GM18505 (cell line): Measurements from ENCODE around the gene TMEM144.

Experiments
- ATAC-seq: cut with Tn5 transposase; IDR thresholded peaks from one replicate; pipeline ENCODE4 v1.9.1; 2021; ENCODE audit not compliant: unreplicated experiment
- POLR2A ChIP-seq: IDR thresholded peaks from 4 replicates; pipeline ENCODE4 v1.6.1; 2011; ENCODE audit warnings: borderline replicate concordance; ENCODE audit not compliant: insufficient read depth, insufficient read length; ENCODE audit errors: extremely low read depth

TMEM144 gene

GRCh38 chr4:158172261-158173258 is 37.7 kb upstream of the TMEM144 start, which contains the start of gene GASK1B:
Gene GASK1B (minus strand): TSS chr4:158173025. CDS start chr4:158171375, 1,650 bp downstream.
- ATAC-seq: peak; percentile 45
- no peak for TF ChIP-seq POLR2A

DNA sequence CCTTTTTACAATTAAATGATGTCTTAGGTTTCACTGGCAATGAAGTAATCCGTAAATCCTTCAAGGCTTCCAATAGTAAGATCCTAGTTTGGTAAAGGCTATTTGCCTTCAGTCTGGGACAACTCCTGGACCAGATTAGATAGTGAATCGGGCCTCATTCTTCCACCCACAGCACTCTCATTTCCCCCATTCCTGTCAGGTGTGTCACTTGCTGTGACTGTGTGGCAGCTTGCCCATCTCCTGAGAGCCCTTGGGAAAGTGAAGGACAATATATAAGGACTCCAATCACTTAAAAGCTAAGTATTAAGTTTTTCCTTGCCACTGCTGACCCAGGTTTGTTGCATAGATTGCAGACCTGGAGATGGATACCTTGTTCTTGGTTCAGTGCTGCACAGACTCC is 34.2 kb upstream of the TMEM144 start:
- ATAC-seq: no peak
- no peak for TF ChIP-seq POLR2A

DNA sequence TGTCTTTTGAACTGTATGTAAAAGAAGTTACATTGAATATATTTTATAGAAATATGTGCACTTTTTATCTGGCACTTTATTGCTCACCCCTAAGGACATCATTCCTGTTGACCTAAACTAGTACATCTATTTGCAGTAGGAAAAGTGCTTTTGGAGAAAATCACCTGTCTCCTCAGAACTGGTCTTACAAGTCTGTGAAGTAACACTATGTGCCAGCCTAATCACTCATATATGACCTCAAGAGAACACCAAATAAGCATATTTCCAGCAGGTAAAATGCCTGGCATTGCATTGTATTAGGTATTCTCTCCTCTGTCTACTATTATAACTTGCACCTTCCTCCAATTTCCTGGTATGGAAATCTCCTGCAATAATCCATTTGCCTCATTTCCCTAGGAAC is 33.5 kb upstream of the TMEM144 start:
- TF ChIP-seq POLR2A: no peak
- no peak for ATAC-seq

DNA sequence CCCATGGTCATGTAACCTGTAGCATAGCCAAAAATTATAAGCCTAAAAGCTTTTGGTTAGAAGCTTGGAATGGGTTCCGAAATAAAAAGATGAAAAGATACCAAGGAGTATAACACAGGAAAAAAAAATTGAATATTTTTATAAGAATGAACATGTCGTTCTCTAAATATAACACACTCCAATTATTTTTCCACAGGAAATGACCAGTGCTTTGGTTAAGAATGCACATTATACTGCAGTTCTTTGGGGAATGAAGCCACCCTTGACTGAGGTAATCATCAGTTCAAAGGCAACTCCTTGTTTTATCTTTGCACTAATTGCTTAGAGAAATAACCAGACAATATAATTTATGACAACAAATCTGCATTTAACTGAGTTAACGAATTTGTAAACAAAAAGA is 30.8 kb upstream of the TMEM144 start:
- no peak for ATAC-seq
- no peak for TF ChIP-seq POLR2A

- no peak for ATAC-seq
- TF ChIP-seq POLR2A: no peak
Measured at GRCh38 chr4:158181906-158182305, 28.4 kb upstream of the TMEM144 start.

GRCh38 chr4:158182736-158183135 is 27.6 kb upstream of the TMEM144 start:
- no peak for ATAC-seq
- no peak for TF ChIP-seq POLR2A

GRCh38 chr4:158186815-158187214 is 23.5 kb upstream of the TMEM144 start:
- TF ChIP-seq POLR2A: no peak
- no peak for ATAC-seq

DNA sequence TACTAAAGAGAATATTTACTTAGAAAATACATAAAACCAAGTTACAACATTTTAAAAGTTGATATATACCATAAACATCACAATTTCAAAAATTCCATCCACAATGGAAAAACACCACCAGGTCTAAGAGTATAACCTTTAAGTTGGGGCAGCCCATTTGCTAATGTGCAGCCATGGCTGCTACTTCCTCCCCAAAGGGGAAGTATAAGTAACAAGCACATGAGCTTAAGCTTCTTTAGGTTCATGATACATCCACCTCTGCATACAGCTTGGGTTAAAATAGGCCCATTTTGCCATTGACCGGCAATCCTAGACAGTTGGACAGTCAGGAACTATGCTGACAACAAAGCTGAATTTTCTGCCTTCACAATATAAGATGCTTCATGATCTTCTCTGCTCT is 20.9 kb upstream of the TMEM144 start:
- ATAC-seq: no peak
- TF ChIP-seq POLR2A: no peak

DNA sequence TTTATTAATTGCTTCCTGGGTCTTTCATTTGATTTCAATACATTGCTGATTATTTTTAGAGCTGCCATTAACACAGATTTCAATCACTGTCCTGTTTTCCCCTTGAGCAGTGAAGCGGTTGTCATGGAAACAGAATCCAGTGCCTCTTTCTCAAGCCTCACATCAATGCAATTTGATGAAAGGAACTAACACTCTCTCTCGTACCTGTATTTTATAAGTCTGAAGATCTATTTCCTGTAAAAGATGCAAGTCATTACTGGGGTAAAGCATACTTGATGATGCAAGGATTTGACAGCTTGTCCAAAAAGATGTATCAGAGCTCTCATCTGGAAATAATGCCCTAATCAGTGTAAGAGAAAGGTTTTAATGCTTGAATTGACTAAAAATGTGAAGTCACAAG is 19.6 kb upstream of the TMEM144 start:
- no peak for ATAC-seq
- no peak for TF ChIP-seq POLR2A

DNA sequence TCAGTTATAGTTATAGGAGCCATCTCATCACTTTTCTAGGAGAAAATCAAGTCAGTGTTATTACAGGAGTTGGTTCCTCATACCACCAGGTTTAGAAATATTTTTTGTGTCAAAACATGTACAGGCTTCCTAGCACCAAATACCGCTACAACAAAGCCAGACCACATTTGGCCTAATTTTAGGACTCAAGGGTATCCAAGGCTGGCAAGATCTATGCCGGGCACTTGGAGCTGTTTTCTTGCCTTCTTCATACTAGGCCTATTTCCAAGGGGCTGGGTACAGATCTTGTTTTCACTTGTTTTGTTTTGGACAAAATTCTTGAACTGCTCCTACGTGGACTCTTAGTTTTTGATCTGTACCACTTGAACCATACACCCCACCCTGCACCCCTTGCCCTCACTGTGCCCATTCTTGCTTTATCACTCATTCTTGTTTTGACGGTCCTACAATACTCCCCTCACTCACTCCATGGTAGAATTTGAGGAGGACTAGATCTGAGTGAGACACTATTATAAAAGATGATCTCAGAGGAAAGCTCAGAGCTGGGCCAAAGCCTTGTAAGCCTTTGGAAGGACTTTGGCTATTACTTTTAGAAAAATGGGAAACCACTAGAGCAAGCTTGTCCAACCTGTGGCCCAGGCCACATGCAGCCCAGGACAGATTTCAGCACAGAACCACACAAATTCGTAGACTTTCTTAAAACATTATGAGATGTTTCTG is 17.7 kb upstream of the TMEM144 start:
- no peak for ATAC-seq
- no peak for TF ChIP-seq POLR2A

GRCh38 chr4:158193171-158193749 is 17.0 kb upstream of the TMEM144 start:
- TF ChIP-seq POLR2A: no peak
- ATAC-seq: peak; percentile 57

- TF ChIP-seq POLR2A: no peak
- ATAC-seq: no peak
Measured at GRCh38 chr4:158195297-158195696, 15.0 kb upstream of the TMEM144 start.

DNA sequence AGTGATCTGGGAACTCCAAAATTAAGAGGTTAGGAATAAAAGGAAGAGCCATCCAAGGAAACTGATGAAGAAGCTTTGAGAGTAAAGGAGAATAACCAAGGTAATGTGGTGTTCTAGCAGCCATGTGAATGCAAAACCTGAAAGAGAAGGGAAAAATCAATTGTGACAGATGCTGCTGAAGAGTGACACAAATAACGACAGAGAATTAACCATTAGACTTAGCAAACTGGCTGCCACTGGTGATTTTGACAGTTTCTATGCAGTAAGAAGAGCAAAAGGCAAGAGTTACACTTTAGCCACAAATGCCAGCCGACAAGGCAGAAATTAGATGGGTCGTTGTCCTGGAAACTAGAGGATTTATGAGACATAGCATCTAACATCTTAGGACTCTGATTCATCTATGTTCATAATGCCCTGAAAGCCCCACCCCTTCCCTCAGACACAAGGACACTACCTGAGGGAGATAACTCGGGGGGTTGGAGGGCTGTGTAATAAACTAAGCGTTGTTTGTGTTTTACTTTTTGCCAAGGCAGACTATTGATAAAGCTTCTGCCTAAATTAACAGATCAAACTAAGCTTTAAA is 13.0 kb upstream of the TMEM144 start:
- no peak for TF ChIP-seq POLR2A

More for the DNA sequence above, 13.0 kb upstream of the TMEM144 start:
- ATAC-seq: no peak
